Epithelial cell of prostate (primary cell): ENCODE measurements around the gene CNTNAP3.
"Not testable (repeated sequence)": the region's sequence is repeated elsewhere in the genome, so short reads cannot be mapped to it uniquely, and the experiment has no call there.

Source experiments
- DNase-seq: peaks from one replicate; pipeline ENCODE4 v3.0.0-alpha.2; 2011; ENCODE audit warnings: low read depth, low spot score
- H3K27ac ChIP-seq: fragments of 450-650 bp; 2 replicates; pipeline ENCODE4 v1.5.1; 2017; ENCODE audit warnings: mild to moderate bottlenecking

Gene CNTNAP3

GRCh38 chr9:39287980-39288379 lies at the start of gene CNTNAP3:
Gene CNTNAP3, minus strand, starts transcription at chr9:39288167. Its CDS starts 103 bp downstream, at chr9:39288064.
- DNase-seq = not testable (repeated sequence)

GRCh38 chr9:39279995-39280394 lies 8.0 kb downstream of the CNTNAP3 start:
- DNase-seq, H3K27ac ChIP-seq: not testable (repeated sequence)

More at GRCh38 chr9:39287980-39288379, at the start of gene CNTNAP3:
- not testable (repeated sequence) for H3K27ac ChIP-seq

- H3K27ac ChIP-seq, DNase-seq: not testable (repeated sequence)
Measured at GRCh38 chr9:39242513-39242912, 45.5 kb downstream of the CNTNAP3 start.

GRCh38 chr9:39232130-39232991 lies 55.6 kb downstream of the CNTNAP3 start:
- DNase-seq, H3K27ac ChIP-seq: not testable (repeated sequence)

- not testable (repeated sequence) for H3K27ac ChIP-seq
Measured at GRCh38 chr9:39215976-39216375, 72.0 kb downstream of the CNTNAP3 start.

GRCh38 chr9:39209773-39210172 lies 78.2 kb downstream of the CNTNAP3 start:
- DNase-seq, H3K27ac ChIP-seq: not testable (repeated sequence)

More at GRCh38 chr9:39215976-39216375, 72.0 kb downstream of the CNTNAP3 start:
- DNase-seq = not testable (repeated sequence)

- not testable (repeated sequence) for H3K27ac ChIP-seq, DNase-seq
Measured at GRCh38 chr9:39206643-39207042, 81.3 kb downstream of the CNTNAP3 start.

GRCh38 chr9:39205842-39206241 lies 82.1 kb downstream of the CNTNAP3 start:
- H3K27ac ChIP-seq, DNase-seq: not testable (repeated sequence)

- H3K27ac ChIP-seq, DNase-seq: not testable (repeated sequence)
Measured at GRCh38 chr9:39200412-39200811, 87.6 kb downstream of the CNTNAP3 start.

- H3K27ac ChIP-seq, DNase-seq: not testable (repeated sequence)
Measured at GRCh38 chr9:39198000-39198709, 89.8 kb downstream of the CNTNAP3 start.

GRCh38 chr9:39171370-39171769 lies 116.6 kb downstream of the CNTNAP3 start:
- H3K27ac ChIP-seq, DNase-seq: not testable (repeated sequence)

- DNase-seq, H3K27ac ChIP-seq: not testable (repeated sequence)
Measured at GRCh38 chr9:39157714-39158113, 130.3 kb downstream of the CNTNAP3 start.

GRCh38 chr9:39132826-39133552 lies 155.0 kb downstream of the CNTNAP3 start:
- H3K27ac ChIP-seq, DNase-seq: not testable (repeated sequence)

GRCh38 chr9:39121401-39121800 lies 166.6 kb downstream of the CNTNAP3 start:
- H3K27ac ChIP-seq, DNase-seq: not testable (repeated sequence)

GRCh38 chr9:39111746-39112145 lies 176.2 kb downstream of the CNTNAP3 start:
- DNase-seq, H3K27ac ChIP-seq: not testable (repeated sequence)

GRCh38 chr9:39108145-39108544 lies 179.8 kb downstream of the CNTNAP3 start:
- no peak for DNase-seq

GRCh38 chr9:39097208-39097607 lies 190.8 kb downstream of the CNTNAP3 start:
- DNase-seq, H3K27ac ChIP-seq: not testable (repeated sequence)

More at GRCh38 chr9:39108145-39108544, 179.8 kb downstream of the CNTNAP3 start:
- no peak overlapping the region for H3K27ac ChIP-seq

GRCh38 chr9:39085311-39085710 lies 202.7 kb downstream of the CNTNAP3 start:
- DNase-seq, H3K27ac ChIP-seq: not testable (repeated sequence)

GRCh38 chr9:39082574-39082973 lies 205.4 kb downstream of the CNTNAP3 start:
- H3K27ac ChIP-seq = not testable (repeated sequence)

GRCh38 chr9:39080081-39080480 lies 207.9 kb downstream of the CNTNAP3 start:
- H3K27ac ChIP-seq, DNase-seq: not testable (repeated sequence)

More at GRCh38 chr9:39082574-39082973, 205.4 kb downstream of the CNTNAP3 start:
- DNase-seq = not testable (repeated sequence)
